HepG2 (cell line): ENCODE results near the gene OR5A2. TPM values are rescaled to one million over a fixed set of nuclear protein-coding genes. Genes with fewer than 3 reads are reported as not detected.

Experiments
- ATAC-seq: fragments of 200-7000 bp; cut with Tn5 transposase; 3 replicates; pipeline ENCODE4 v1.9.1; 2020; ENCODE audit warnings: mild to moderate bottlenecking, moderate library complexity
- BruUV-seq: library from RNA; stranded (reverse); fragments of 400-500 nt; replicated peaks from 2 replicates; lab custom pipeline; 2021; lab: Mats Ljungman, UMichigan
- CTCF ChIA-PET: fragments of 300-600 bp; formaldehyde crosslinking; extraction: SDS; loops from one replicate; lab custom pipeline; 2021; ENCODE audit warnings: low total read pairs, inconsistent platforms, low intra/inter-chr PET ratio; lab: Yijun Ruan, JAX
- POLR2A ChIA-PET: fragments of 350-600 bp; sonication (Branson Sonifier 250); formaldehyde crosslinking; loops from one replicate; lab custom pipeline; 2020; ENCODE audit warnings: antibody characterized with exemption, inconsistent platforms; lab: Yijun Ruan, JAX
- DNase-seq: peaks from one replicate; pipeline ENCODE4 v3.0.0-alpha.2; 2015; ENCODE audit warnings: low spot score
- FAIRE-seq: peaks from 3 replicates; lab custom pipeline; 2011; peaks lifted over from hg19 to GRCh38; lab: Jason Lieb, UNC
- H2AFZ ChIP-seq: one replicate; pipeline ENCODE4 v1.6.1; 2011; ENCODE audit warnings: low read length, inconsistent platforms
- H3K27ac ChIP-seq: fragments of 300-600 bp; 3 replicates; pipeline ENCODE4 v1.8.0; 2011; ENCODE audit warnings: mixed run types, mild to moderate bottlenecking, mixed read lengths, low read length, inconsistent platforms; ENCODE audit not compliant: insufficient read depth; ENCODE audit errors: extremely low read length
- H3K27me3 ChIP-seq, 2 experiments: fragments of 200-600 bp in 1 of 2; 2 replicates in 1 of 2; 3 replicates in 1 of 2; pipeline versions ENCODE4 v1.6.0 to v1.8.0; 2011; ENCODE audit warnings: low read length in 2 of 2, mild to moderate bottlenecking in 2 of 2, moderate library complexity in 2 of 2, inconsistent platforms in 1 of 2; ENCODE audit not compliant: insufficient read depth in 2 of 2, control insufficient read depth in 1 of 2
- H3K36me3 ChIP-seq, 2 experiments: fragments of 200-600 bp in 1 of 2; replicated peaks in 1 of 2; 2 replicates in 1 of 2; 3 replicates in 1 of 2; pipeline versions ENCODE4 v1.5.1 to v1.8.0; 2011; ENCODE audit warnings: low read length in 2 of 2, inconsistent platforms in 1 of 2; ENCODE audit not compliant: insufficient read depth in 2 of 2, control insufficient read depth in 1 of 2
- H3K4me1 ChIP-seq: 2 replicates; pipeline ENCODE4 v1.5.1; 2012; ENCODE audit warnings: low read length, inconsistent platforms; ENCODE audit not compliant: insufficient read depth
- H3K4me2 ChIP-seq: 2 replicates; pipeline ENCODE4 v1.6.0; 2011; ENCODE audit warnings: low read depth, low read length, inconsistent platforms
- H3K4me3 ChIP-seq, 3 experiments: fragments of 200-600 bp in 1 of 3; sonication (generic), shearing (Covaris generic) in 1 of 3; replicated peaks in 1 of 3; 2 replicates each; pipeline ENCODE4 v1.5.1; 2011 to 2016; ENCODE audit warnings: low read length in 3 of 3, inconsistent platforms in 2 of 3, low read depth in 2 of 3, mild to moderate bottlenecking in 2 of 3, control low read depth in 1 of 3, mixed read lengths in 1 of 3; ENCODE audit not compliant: insufficient read depth in 1 of 3
- H3K79me2 ChIP-seq: one replicate; pipeline ENCODE4 v1.6.1; 2011; ENCODE audit warnings: low read length, inconsistent platforms; ENCODE audit not compliant: insufficient read depth
- H3K9ac ChIP-seq: 2 replicates; pipeline ENCODE4 v1.6.0; 2011; ENCODE audit warnings: mild to moderate bottlenecking, low read depth, low read length, inconsistent platforms; ENCODE audit not compliant: insufficient read depth
- H3K9me3 ChIP-seq: 2 replicates; pipeline ENCODE4 v1.5.1; 2012; ENCODE audit warnings: mild to moderate bottlenecking, low read length
- H4K20me1 ChIP-seq: 2 replicates; pipeline ENCODE4 v1.6.0; 2011; ENCODE audit warnings: inconsistent platforms, mild to moderate bottlenecking, low read length, moderate library complexity; ENCODE audit not compliant: insufficient read depth
- AHDC1 ChIP-seq: sonication (generic); formaldehyde crosslinking; IDR thresholded peaks from 2 replicates; pipeline ENCODE4 v1.5.1; 2020; ENCODE audit warnings: mild to moderate bottlenecking, missing genetic modification reagents, borderline replicate concordance
- CCAR2 ChIP-seq: fragments of 200-400 bp; formaldehyde crosslinking; optimal IDR thresholded peaks from 2 replicates; pipeline ENCODE3; 2018; ENCODE audit warnings: low read depth, mild to moderate bottlenecking, low read length, moderate library complexity
- NFYC ChIP-seq: IDR thresholded peaks from 2 replicates; pipeline ENCODE4 v1.6.1; 2016; ENCODE audit warnings: missing genetic modification reagents, missing compliant biosample characterization
- NR3C1 ChIP-seq: sonication (generic); formaldehyde crosslinking; IDR thresholded peaks from 2 replicates; pipeline ENCODE4 v1.4.0; 2020; ENCODE audit warnings: missing genetic modification reagents
- POLR2A ChIP-seq, 2 experiments: IDR thresholded peaks; 2 replicates each; pipeline ENCODE4 v1.6.1; 2011; ENCODE audit warnings: low read depth in 2 of 2, low read length in 2 of 2, mild to moderate bottlenecking in 1 of 2, moderate library complexity in 1 of 2; ENCODE audit not compliant: insufficient read depth in 1 of 2
- RFX1 ChIP-seq: fragments of 450-650 bp; IDR thresholded peaks from 2 replicates; pipeline ENCODE4 v1.6.1; 2017
- STAT6 ChIP-seq: sonication (generic); formaldehyde crosslinking; IDR thresholded peaks from 2 replicates; pipeline ENCODE4 v1.4.0; 2020; ENCODE audit warnings: missing genetic modification reagents, mild to moderate bottlenecking, borderline replicate concordance
- TAF1 ChIP-seq: sonication (generic); formaldehyde crosslinking; IDR thresholded peaks from 2 replicates; pipeline ENCODE4 v1.4.0; 2020; ENCODE audit warnings: missing genetic modification reagents
- TBL1XR1 ChIP-seq: fragments of 150-350 bp; IDR thresholded peaks from 2 replicates; pipeline ENCODE4 v1.6.1; 2014; ENCODE audit warnings: borderline replicate concordance, low read length; ENCODE audit not compliant: partially characterized antibody
- ZNF576 ChIP-seq: sonication (generic); formaldehyde crosslinking; IDR thresholded peaks from 2 replicates; pipeline ENCODE4 v1.4.0; 2020; ENCODE audit warnings: mild to moderate bottlenecking, missing genetic modification reagents
- ZNF672 ChIP-seq: sonication (generic); formaldehyde crosslinking; IDR thresholded peaks from 2 replicates; pipeline ENCODE4 v1.8.1; 2022; ENCODE audit warnings: missing genetic modification reagents
- ZNF687 ChIP-seq: sonication (generic); formaldehyde crosslinking; IDR thresholded peaks from 2 replicates; pipeline ENCODE4 v1.5.1; 2020; ENCODE audit warnings: mild to moderate bottlenecking, missing genetic modification reagents, moderate library complexity
- WGBS: methylation state at CpG from one replicate; pipeline ENCODE4 v1.1.6; 2017; ENCODE audit warnings: low lambda C conversion rate; 5-methylcytosine and 5-hydroxymethylcytosine counted together
- in situ Hi-C: cut with HindIII; loops from 2 replicates; pipeline ENCODE4 v1.10.0; 2017; ENCODE audit warnings: low pct_unique_long_range_greater_than_20kb; ENCODE audit not compliant: extremely low pct_ligation_motif_present
- intact Hi-C: fragments of 100-400 bp; cut with micrococcal nuclease; formaldehyde crosslinking; loops from one replicate; pipeline ENCODE4 v1.10.0; 2022; ENCODE audit not compliant: unreplicated experiment
- polyA plus RNA-seq, 8 experiments: library from polyadenylated mRNA; depleted of rRNA in 3 of 8; stranded (reverse) in 7 of 8; unstranded in 1 of 8; fragments of >200 nt; fragmentation: Illumina TruSeq in 4 of 8; extraction: Trizol in 4 of 8; gene quantifications; 2 replicates each; pipeline versions ENCODE4 v1.2.1 to v1.2.3, GENCODE V29; 2011 to 2016; ENCODE audit warnings: low read depth in 4 of 8, missing spikeins in 1 of 8, mixed read lengths in 1 of 8; ENCODE audit not compliant: insufficient read depth in 1 of 8
- total RNA-seq, 5 experiments: library from RNA; depleted of rRNA; stranded (reverse); fragments of >200 nt; fragmentation: Illumina TruSeq; extraction: Trizol; gene quantifications; 2 replicates each; pipeline ENCODE4 v1.2.3, GENCODE V29; 2016; ENCODE audit warnings: low read depth in 1 of 5

The OR5A2 gene
- total and polyA plus RNA-seq, 2 of the 13 experiments (the other 11 are each of a cell fraction or from before 2014, with no cell fraction given) = not detected

GRCh38 chr11:59425131-59425530, 1.1 kb downstream of the OR5A2 start (continued):
- TF ChIP-seq AHDC1 = no peak
- TF ChIP-seq, all 625 proteins: peak for 0

- POLR2A ChIA-PET = no interaction called here
- DNase-seq = no peak
- Histone ChIP-seq H3K27me3 (no peaks in the 10 kb centered on the region), H3K36me3 (no peaks in the 10 kb centered on the region), H3K9ac (no peak overlapping the region), H4K20me1 (no peaks in the 10 kb centered on the region), H3K4me3 (no peak overlapping the region), H3K27ac (no peak overlapping the region), H3K9me3 (no peaks in the 10 kb centered on the region), H2AFZ (no peak overlapping the region), H3K4me2 (no peak overlapping the region), H3K79me2 (no peaks in the 10 kb centered on the region), H3K4me1 (no peaks in the 10 kb centered on the region)
- in situ Hi-C loops = no loop called here
- 5% methylated on average over 2 of the region's 2 CpGs for WGBS
- no TSS peak for BruUV-seq
- intact Hi-C loops = no loop called here
- no peak for ATAC-seq
- CTCF ChIA-PET = no interaction called here
- FAIRE-seq = no peak
- no peak for TF ChIP-seq CCAR2
- TF ChIP-seq TBL1XR1 = no peak
- no peak for TF ChIP-seq RFX1
- TF ChIP-seq NR3C1 (CRISPR knock-in tag) = no peak
- no peak for TF ChIP-seq TAF1 (CRISPR knock-in tag)
- no peak for TF ChIP-seq NFYC (CRISPR knock-in tag)
- no peak for TF ChIP-seq ZNF576
- TF ChIP-seq STAT6 (CRISPR knock-in tag) = no peak
- no peak for TF ChIP-seq POLR2A (IDR thresholded peaks at IDR 0.05; ENCODE audit: insufficient read depth in 1 of 2, low read depth in 2 of 2, low read length in 2 of 2)
- TF ChIP-seq ZNF672 (CRISPR knock-in tag) = no peak
- no peak for TF ChIP-seq ZNF687
Measured at GRCh38 chr11:59423835-59424234, 2.4 kb downstream of the OR5A2 start.
